PC-3 (cell line): ENCODE measurements around the gene HRH2. TPM values are rescaled to one million over a fixed set of nuclear protein-coding genes. Genes with fewer than 3 reads are reported as not detected.

Experiments
- ATAC-seq: fragments of 200-7000 bp; cut with Tn5 transposase; 2 replicates; pipeline ENCODE4 v1.9.1; 2020; ENCODE audit warnings: mild to moderate bottlenecking, moderate library complexity
- BruUV-seq: library from RNA; stranded (reverse); fragments of 400-500 nt; replicated peaks from 2 replicates; lab custom pipeline; 2021; lab: Mats Ljungman, UMichigan
- CTCF ChIA-PET: fragments of 300-600 bp; sonication (Branson Sonifier 250); formaldehyde crosslinking; loops from one replicate; lab custom pipeline; 2022; ENCODE audit warnings: antibody characterized with exemption; lab: Charles Lee
- POLR2A ChIA-PET: fragments of 300-600 bp; sonication (Branson Sonifier 250); formaldehyde crosslinking; loops from one replicate; lab custom pipeline; 2022; ENCODE audit warnings: antibody characterized with exemption; ENCODE audit not compliant: unreplicated experiment; lab: Charles Lee
- DNase-seq: peaks from one replicate; pipeline ENCODE4 v3.0.0-alpha.2; 2015
- H2AFZ ChIP-seq: fragments of 300-600 bp; sonication (generic); 2 replicates; pipeline ENCODE4 v1.6.0; 2016; ENCODE audit warnings: antibody characterized with exemption, low read length
- H3F3A ChIP-seq: fragments of 300-600 bp; sonication (generic); one replicate; pipeline ENCODE4 v1.6.0; 2017; ENCODE audit warnings: antibody characterized with exemption, low read length, control low read depth, mild to moderate bottlenecking; ENCODE audit not compliant: unreplicated experiment
- H3K27ac ChIP-seq: fragments of 300-600 bp; sonication (generic); 2 replicates; pipeline ENCODE4 v1.5.1; 2016; ENCODE audit warnings: mild to moderate bottlenecking, low read length
- H3K27me3 ChIP-seq: fragments of 300-600 bp; sonication (generic); 2 replicates; pipeline ENCODE4 v1.6.1; 2016; ENCODE audit warnings: low read length, mixed read lengths
- H3K36me3 ChIP-seq: fragments of 300-600 bp; sonication (generic); 2 replicates; pipeline ENCODE4 v1.6.1; 2016; ENCODE audit warnings: low read depth, mixed run types, low read length, mixed read lengths
- H3K4me1 ChIP-seq: fragments of 300-600 bp; sonication (generic); 2 replicates; pipeline ENCODE4 v1.5.1; 2016; ENCODE audit warnings: low read length; ENCODE audit not compliant: insufficient read depth
- H3K4me2 ChIP-seq: fragments of 300-600 bp; sonication (generic); 2 replicates; pipeline ENCODE4 v1.6.0; 2016; ENCODE audit warnings: low read length
- H3K4me3 ChIP-seq: fragments of 300-600 bp; sonication (generic); 2 replicates; pipeline ENCODE4 v1.5.1; 2016; ENCODE audit warnings: mild to moderate bottlenecking, low read length, mixed read lengths
- H3K79me2 ChIP-seq: fragments of 300-600 bp; sonication (generic); 2 replicates; pipeline ENCODE4 v1.6.1; 2017; ENCODE audit warnings: low read length, mixed read lengths
- H3K9ac ChIP-seq: fragments of 300-600 bp; sonication (generic); 2 replicates; pipeline ENCODE4 v1.6.0; 2016; ENCODE audit warnings: mild to moderate bottlenecking, low read length
- H3K9me2 ChIP-seq: fragments of 300-600 bp; sonication (generic); replicated peaks from 2 replicates; pipeline ENCODE4 v1.6.1; 2016; ENCODE audit warnings: mixed run types, low read length, mixed read lengths
- H3K9me3 ChIP-seq: fragments of 300-600 bp; sonication (generic); 2 replicates; pipeline ENCODE4 v1.6.1; 2016; ENCODE audit warnings: low read length, mixed read lengths
- H4K20me1 ChIP-seq: fragments of 300-600 bp; sonication (generic); 2 replicates; pipeline ENCODE4 v1.6.1; 2016; ENCODE audit warnings: low read length, mixed read lengths
- EZH2 ChIP-seq: fragments of 300-600 bp; sonication (generic); IDR thresholded peaks from one replicate; pipeline ENCODE4 v1.6.1; 2017; ENCODE audit warnings: antibody characterized with exemption, mild to moderate bottlenecking, low read length; ENCODE audit not compliant: unreplicated experiment
- EZH2phosphoT487 ChIP-seq: fragments of 300-600 bp; sonication (generic); IDR thresholded peaks from 2 replicates; pipeline ENCODE4 v1.6.1; 2018; ENCODE audit warnings: mild to moderate bottlenecking, antibody characterized with exemption, low read length, borderline replicate concordance
- intact Hi-C: fragments of 100-400 bp; cut with micrococcal nuclease; formaldehyde crosslinking; loops from 2 replicates; pipeline ENCODE4 v1.9.0; 2023
- total RNA-seq: library from RNA; depleted of rRNA; stranded (reverse); fragments of >200 nt; gene quantifications from 2 replicates; pipeline ENCODE4 v1.2.3, GENCODE V29; 2014
- TF ChIP-seq, protein P1 (sequence below): fragments of 300-600 bp; sonication (generic); conservative IDR thresholded peaks from 2 replicates; pipeline ENCODE4 v1.5.1; 2017; ENCODE audit warnings: antibody characterized with exemption, low read depth, mild to moderate bottlenecking, low read length

HRH2 gene
- total RNA-seq, 1 experiment from 2014 or later, result not detected

DNA sequence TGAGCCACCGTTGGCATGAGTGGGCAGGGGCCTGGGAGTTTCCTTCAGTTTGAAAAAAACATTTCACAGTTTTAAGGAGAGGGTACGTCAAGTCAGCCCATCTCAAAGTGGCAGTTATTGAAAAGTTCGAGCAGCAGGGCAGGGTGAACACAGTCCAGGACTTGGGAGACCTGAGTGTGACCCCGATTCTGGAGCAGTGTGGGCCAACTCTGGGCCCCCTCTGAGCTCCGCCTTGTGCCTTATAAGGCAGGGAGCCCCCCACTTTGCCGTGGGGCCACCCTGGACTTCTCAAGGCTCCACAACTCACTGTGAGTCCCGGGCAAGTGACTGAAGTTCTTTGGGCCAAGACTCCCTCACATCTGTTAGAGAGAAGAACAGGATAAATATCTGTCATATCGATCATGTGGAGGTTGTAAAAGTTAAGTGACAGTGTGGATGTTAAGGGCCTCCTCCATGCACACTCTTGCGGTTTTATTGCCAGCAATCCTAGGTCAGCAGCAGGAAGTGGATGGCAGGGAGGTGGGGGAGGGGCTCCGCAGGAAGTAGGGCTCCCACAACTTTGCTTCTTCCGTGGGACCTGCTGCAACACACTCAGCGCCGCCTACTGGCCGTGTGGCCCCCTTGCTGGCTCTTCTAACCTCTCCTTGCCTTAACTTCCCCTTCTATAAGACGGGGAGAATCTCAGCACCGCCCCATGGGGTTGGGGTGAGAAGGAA is 38.4 kb downstream of the HRH2 start:
- Histone ChIP-seq H3K9me2 (no peaks in the 10 kb centered on the region), H3K4me1 (no peaks in the 10 kb centered on the region), H3K4me2 (no peak overlapping the region), H4K20me1 (no peaks in the 10 kb centered on the region), H3K79me2 (no peaks in the 10 kb centered on the region), H3K4me3 (no peak overlapping the region), H3K9me3 (no peaks in the 10 kb centered on the region), H3K36me3 (no peaks in the 10 kb centered on the region), H3K27me3 (peaks cover 20% of the 10 kb centered on the region), H2AFZ (no peak overlapping the region), H3K27ac (no peak overlapping the region), H3F3A (no peaks in the 10 kb centered on the region), H3K9ac (no peak overlapping the region)
- peak; percentile 38 for DNase-seq
- ChIA-PET CTCF (no interaction called here), POLR2A (no interaction called here)
- ATAC-seq, result peak; percentile 18; the same call in 1 of the 2 replicates
- intact Hi-C loops, result no loop called here
- no TSS peak for BruUV-seq
- TF ChIP-seq, protein P1, sequence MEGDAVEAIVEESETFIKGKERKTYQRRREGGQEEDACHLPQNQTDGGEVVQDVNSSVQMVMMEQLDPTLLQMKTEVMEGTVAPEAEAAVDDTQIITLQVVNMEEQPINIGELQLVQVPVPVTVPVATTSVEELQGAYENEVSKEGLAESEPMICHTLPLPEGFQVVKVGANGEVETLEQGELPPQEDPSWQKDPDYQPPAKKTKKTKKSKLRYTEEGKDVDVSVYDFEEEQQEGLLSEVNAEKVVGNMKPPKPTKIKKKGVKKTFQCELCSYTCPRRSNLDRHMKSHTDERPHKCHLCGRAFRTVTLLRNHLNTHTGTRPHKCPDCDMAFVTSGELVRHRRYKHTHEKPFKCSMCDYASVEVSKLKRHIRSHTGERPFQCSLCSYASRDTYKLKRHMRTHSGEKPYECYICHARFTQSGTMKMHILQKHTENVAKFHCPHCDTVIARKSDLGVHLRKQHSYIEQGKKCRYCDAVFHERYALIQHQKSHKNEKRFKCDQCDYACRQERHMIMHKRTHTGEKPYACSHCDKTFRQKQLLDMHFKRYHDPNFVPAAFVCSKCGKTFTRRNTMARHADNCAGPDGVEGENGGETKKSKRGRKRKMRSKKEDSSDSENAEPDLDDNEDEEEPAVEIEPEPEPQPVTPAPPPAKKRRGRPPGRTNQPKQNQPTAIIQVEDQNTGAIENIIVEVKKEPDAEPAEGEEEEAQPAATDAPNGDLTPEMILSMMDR, result peak; percentile 61
- TF ChIP-seq EZH2phosphoT487 (no peak), EZH2 (no peak)

GRCh38 chr5:175696855-175697198 is 39.0 kb downstream of the HRH2 start:
- no TSS peak for BruUV-seq
- H3K4me3 ChIP-seq, result no peak overlapping the region
- H3K4me1 ChIP-seq, result no peaks in the 10 kb centered on the region
- ChIA-PET CTCF (no interaction called here), POLR2A (no interaction called here)
- no peak for ATAC-seq
- H3K36me3 ChIP-seq, result no peaks in the 10 kb centered on the region
- H3F3A ChIP-seq, result no peaks in the 10 kb centered on the region
- no peaks in the 10 kb centered on the region for H3K9me3 ChIP-seq
- H2AFZ ChIP-seq, result no peak overlapping the region
- H4K20me1 ChIP-seq, result no peaks in the 10 kb centered on the region
- peaks cover 24% of the 10 kb centered on the region for H3K27me3 ChIP-seq
- intact Hi-C loops, result no loop called here
- no peak overlapping the region for H3K9ac ChIP-seq
- no peak overlapping the region for H3K4me2 ChIP-seq
- no peak for TF ChIP-seq EZH2phosphoT487
- TF ChIP-seq EZH2, result no peak
- TF ChIP-seq, protein P1, result no peak; the same call in none of the 2 replicates
- H3K9me2 ChIP-seq, result no peaks in the 10 kb centered on the region
- no peak overlapping the region for H3K27ac ChIP-seq
- H3K79me2 ChIP-seq, result no peaks in the 10 kb centered on the region
- no peak for DNase-seq

GRCh38 chr5:175697846-175698245 is 40.0 kb downstream of the HRH2 start:
- H3K79me2 ChIP-seq, result no peaks in the 10 kb centered on the region
- intact Hi-C loops, result no loop called here
- H4K20me1 ChIP-seq, result no peaks in the 10 kb centered on the region
- BruUV-seq, result no TSS peak
- no peaks in the 10 kb centered on the region for H3K36me3 ChIP-seq
- ChIA-PET POLR2A (no interaction called here), CTCF (no interaction called here)
- H3K9ac ChIP-seq, result no peak overlapping the region
- no peaks in the 10 kb centered on the region for H3K9me2 ChIP-seq
- peaks cover 18% of the 10 kb centered on the region for H3K27me3 ChIP-seq
- ATAC-seq (no peak), DNase-seq (no peak)
- H3K4me3 ChIP-seq, result no peak overlapping the region
- H3F3A ChIP-seq, result no peaks in the 10 kb centered on the region
- no peaks in the 10 kb centered on the region for H3K9me3 ChIP-seq
- TF ChIP-seq, protein P1, result no peak
- no peak for TF ChIP-seq EZH2phosphoT487
- H2AFZ ChIP-seq, result no peak overlapping the region
- no peak overlapping the region for H3K4me2 ChIP-seq
- no peaks in the 10 kb centered on the region for H3K4me1 ChIP-seq
- H3K27ac ChIP-seq, result no peak overlapping the region
